SJCRH30 (cell line): ENCODE data around the gene PTX4. TPM values are rescaled to one million over a fixed set of nuclear protein-coding genes. Genes with fewer than 3 reads are reported as not detected.

Experiments
- DNase-seq, 2 experiments: peaks; one replicate each; pipeline ENCODE4 v3.0.0-alpha.2; 2015 to 2020
- H3K27ac ChIP-seq: fragments of 250-450 bp; sonication (Bioruptor Pico); 2 replicates; pipeline ENCODE4 v1.5.1; 2020; ENCODE audit warnings: mild to moderate bottlenecking, moderate library complexity
- H3K27me3 ChIP-seq: fragments of 250-450 bp; sonication (Bioruptor Pico); 2 replicates; pipeline ENCODE4 v1.5.1; 2020; ENCODE audit warnings: mild to moderate bottlenecking, moderate library complexity
- H3K36me3 ChIP-seq: fragments of 250-450 bp; sonication (Bioruptor Pico); 2 replicates; pipeline ENCODE4 v1.5.1; 2020; ENCODE audit warnings: mild to moderate bottlenecking, moderate library complexity
- H3K4me1 ChIP-seq: fragments of 250-450 bp; sonication (Bioruptor Pico); 2 replicates; pipeline ENCODE4 v1.5.1; 2020; ENCODE audit warnings: mild to moderate bottlenecking, moderate library complexity
- H3K4me3 ChIP-seq: fragments of 250-450 bp; sonication (Bioruptor Pico); 2 replicates; pipeline ENCODE4 v1.5.1; 2020; ENCODE audit warnings: mild to moderate bottlenecking, moderate library complexity
- H3K9me3 ChIP-seq: fragments of 250-450 bp; sonication (Bioruptor Pico); replicated peaks from 2 replicates; pipeline ENCODE4 v1.5.1; 2020; ENCODE audit warnings: mild to moderate bottlenecking, moderate library complexity
- total RNA-seq: library from RNA; depleted of rRNA; stranded (reverse); fragments of >200 nt; shearing (Covaris generic); gene quantifications from 2 replicates; pipeline ENCODE4 v1.2.3, GENCODE V29; 2014; rRNA removed

The PTX4 gene
- total RNA-seq = not detected in 2 replicates

- Histone ChIP-seq H3K4me3 (no peak within 1 kb of the TSS), H3K9me3 (no peaks in the 10 kb centered on the region), H3K4me1 (no peaks in the 10 kb centered on the region)
These were observed at the start of gene PTX4 for GRCh38 chr16:1488619-1489018. PTX4 (minus strand) TSS chr16:1488944; CDS start chr16:1488909, 35 bp downstream.

GRCh38 chr16:1537763-1538289 lies 49.1 kb upstream of the PTX4 start:
- Histone ChIP-seq H3K36me3 (no peaks in the 10 kb centered on the region), H3K4me1 (peaks cover 34% of the 10 kb centered on the region), H3K27me3 (no peaks in the 10 kb centered on the region)

More at GRCh38 chr16:1488619-1489018, at the start of gene PTX4:
- Histone ChIP-seq H3K27ac (no peak within 1 kb of the TSS), H3K27me3 (peaks cover 6% of the 10 kb centered on the region; the same call in 1 of the 2 replicates), H3K36me3 (no peaks in the 10 kb centered on the region)
- DNase-seq = no peak

GRCh38 chr16:1537138-1537577 lies 48.4 kb upstream of the PTX4 start:
- H3K27ac ChIP-seq = no peak overlapping the region
- no peaks in the 10 kb centered on the region for H3K27me3 ChIP-seq
- no peak overlapping the region for H3K4me3 ChIP-seq
- DNase-seq = no peak
- no peaks in the 10 kb centered on the region for H3K36me3 ChIP-seq
- peaks cover 29% of the 10 kb centered on the region for H3K4me1 ChIP-seq
- no peaks in the 10 kb centered on the region for H3K9me3 ChIP-seq

More at GRCh38 chr16:1537763-1538289, 49.1 kb upstream of the PTX4 start:
- Histone ChIP-seq H3K27ac (no peak overlapping the region), H3K4me3 (no peak overlapping the region), H3K9me3 (no peaks in the 10 kb centered on the region)
- no peak for DNase-seq

- Histone ChIP-seq H3K27ac (no peak overlapping the region), H3K4me3 (no peak overlapping the region), H3K36me3 (no peaks in the 10 kb centered on the region), H3K9me3 (no peaks in the 10 kb centered on the region), H3K27me3 (no peaks in the 10 kb centered on the region), H3K4me1 (peaks cover 23% of the 10 kb centered on the region)
- no peak for DNase-seq
These were observed 47.9 kb upstream of the PTX4 start for GRCh38 chr16:1536601-1537000.

- Histone ChIP-seq H3K27ac (no peak overlapping the region), H3K4me1 (peaks cover 13% of the 10 kb centered on the region; the same call in 1 of the 2 replicates), H3K4me3 (no peak overlapping the region), H3K9me3 (no peaks in the 10 kb centered on the region), H3K36me3 (no peaks in the 10 kb centered on the region), H3K27me3 (peaks cover 7% of the 10 kb centered on the region; the same call in 1 of the 2 replicates)
- DNase-seq = no peak
These were observed 46.9 kb upstream of the PTX4 start for GRCh38 chr16:1535391-1536291.

GRCh38 chr16:1534021-1535020 lies 45.6 kb upstream of the PTX4 start:
- H3K4me1 ChIP-seq = peaks cover 13% of the 10 kb centered on the region; the same call in 1 of the 2 replicates
- no peaks in the 10 kb centered on the region for H3K36me3 ChIP-seq
- H3K27ac ChIP-seq = peak overlapping the region; percentile 37; the same call in 1 of the 2 replicates
- H3K9me3 ChIP-seq = no peaks in the 10 kb centered on the region
- H3K4me3 ChIP-seq = no peak overlapping the region; the same call in 1 of the 2 replicates
- H3K27me3 ChIP-seq = peaks cover 9% of the 10 kb centered on the region; the same call in 1 of the 2 replicates
- no peak for DNase-seq

- peaks cover 13% of the 10 kb centered on the region; the same call in 1 of the 2 replicates for H3K4me1 ChIP-seq
- H3K27ac ChIP-seq = peak within 1 kb of the TSS; percentile 37; the same call in 1 of the 2 replicates
- peak within 1 kb of the TSS; percentile 32 for H3K4me3 ChIP-seq
- no peaks in the 10 kb centered on the region for H3K36me3 ChIP-seq
- peak; percentile 61 to 66 for DNase-seq
- H3K27me3 ChIP-seq = peaks cover 9% of the 10 kb centered on the region; the same call in 1 of the 2 replicates
- no peaks in the 10 kb centered on the region for H3K9me3 ChIP-seq
These were observed 44.8 kb upstream of the PTX4 start, which contains the start of gene TMEM204 for GRCh38 chr16:1533443-1533951. TMEM204 (plus strand) TSS chr16:1533666; CDS start chr16:1534276, 610 bp downstream.

GRCh38 chr16:1532771-1533170 lies 44.0 kb upstream of the PTX4 start:
- Histone ChIP-seq H3K4me3 (no peak overlapping the region), H3K27me3 (peaks cover 9% of the 10 kb centered on the region; the same call in 1 of the 2 replicates), H3K27ac (no peak overlapping the region), H3K9me3 (no peaks in the 10 kb centered on the region), H3K4me1 (peaks cover 13% of the 10 kb centered on the region; the same call in 1 of the 2 replicates), H3K36me3 (no peaks in the 10 kb centered on the region)
- no peak for DNase-seq

GRCh38 chr16:1532081-1532760 lies 43.5 kb upstream of the PTX4 start:
- DNase-seq = peak in 1 of 2 experiments; percentile 29
- Histone ChIP-seq H3K27ac (no peak overlapping the region), H3K27me3 (peaks cover 9% of the 10 kb centered on the region; the same call in 1 of the 2 replicates), H3K4me3 (no peak overlapping the region), H3K4me1 (peaks cover 13% of the 10 kb centered on the region; the same call in 1 of the 2 replicates), H3K36me3 (no peaks in the 10 kb centered on the region), H3K9me3 (no peaks in the 10 kb centered on the region)

GRCh38 chr16:1531638-1531910 lies 42.8 kb upstream of the PTX4 start:
- no peak overlapping the region for H3K27ac ChIP-seq
- peaks cover 13% of the 10 kb centered on the region; the same call in 1 of the 2 replicates for H3K4me1 ChIP-seq

GRCh38 chr16:1530883-1531637 lies 42.3 kb upstream of the PTX4 start:
- H3K9me3 ChIP-seq = no peaks in the 10 kb centered on the region
- H3K36me3 ChIP-seq = no peaks in the 10 kb centered on the region
- H3K4me3 ChIP-seq = no peak overlapping the region
- H3K4me1 ChIP-seq = peaks cover 13% of the 10 kb centered on the region; the same call in 1 of the 2 replicates
- H3K27me3 ChIP-seq = peaks cover 9% of the 10 kb centered on the region; the same call in 1 of the 2 replicates
- H3K27ac ChIP-seq = no peak overlapping the region
- no peak for DNase-seq

More at GRCh38 chr16:1531638-1531910, 42.8 kb upstream of the PTX4 start:
- DNase-seq = no peak
- peaks cover 9% of the 10 kb centered on the region; the same call in 1 of the 2 replicates for H3K27me3 ChIP-seq
- H3K4me3 ChIP-seq = no peak overlapping the region
- H3K9me3 ChIP-seq = no peaks in the 10 kb centered on the region
- no peaks in the 10 kb centered on the region for H3K36me3 ChIP-seq

GRCh38 chr16:1530349-1530882 lies 41.7 kb upstream of the PTX4 start:
- Histone ChIP-seq H3K27me3 (peaks cover 9% of the 10 kb centered on the region; the same call in 1 of the 2 replicates), H3K36me3 (no peaks in the 10 kb centered on the region), H3K9me3 (no peaks in the 10 kb centered on the region), H3K27ac (no peak overlapping the region), H3K4me3 (no peak overlapping the region), H3K4me1 (peaks cover 13% of the 10 kb centered on the region; the same call in 1 of the 2 replicates)
- DNase-seq = no peak
